Dermis blood vessel endothelial cell (primary cell): Measurements from ENCODE around the gene FBP2. TPM values are rescaled to one million over a fixed set of nuclear protein-coding genes. Genes with fewer than 3 reads are reported as not detected.

Source experiments
- DNase-seq: peaks from one replicate; pipeline ENCODE4 v3.0.0; 2010
- total RNA-seq: library from RNA; depleted of rRNA; stranded (reverse); fragments of >200 nt; gene quantifications from 2 replicates; pipeline ENCODE4 v1.2.3, GENCODE V29; 2014

Gene FBP2
- total RNA-seq, result not detected in 2 replicates

- no peak for DNase-seq
These were observed at the start of gene FBP2 for GRCh38 chr9:94593459-94594345. FBP2 (minus strand) TSS chr9:94593824; CDS start chr9:94593726, 98 bp downstream.

GRCh38 chr9:94643176-94643575, 49.6 kb upstream of the FBP2 start:
- DNase-seq, result no peak

GRCh38 chr9:94642501-94642900, 48.9 kb upstream of the FBP2 start:
- DNase-seq, result no peak

GRCh38 chr9:94639999-94640376, 46.4 kb upstream of the FBP2 start:
- peak; percentile 37 for DNase-seq

- peak; percentile 36 for DNase-seq
These were observed 45.7 kb upstream of the FBP2 start, which contains the start of gene FBP1 for GRCh38 chr9:94639061-94639998. FBP1 (minus strand) TSS chr9:94639518; CDS start chr9:94639310, 208 bp downstream.

GRCh38 chr9:94638335-94639060, 44.9 kb upstream of the FBP2 start:
- DNase-seq, result no peak

- no peak for DNase-seq
These were observed 39.1 kb upstream of the FBP2 start for GRCh38 chr9:94632737-94633136.

GRCh38 chr9:94631599-94631998, 38.0 kb upstream of the FBP2 start:
- no peak for DNase-seq

- DNase-seq, result no peak
These were observed 37.2 kb upstream of the FBP2 start for GRCh38 chr9:94630833-94631232.

- no peak for DNase-seq
These were observed 36.7 kb upstream of the FBP2 start for GRCh38 chr9:94630281-94630680.

- DNase-seq, result no peak
These were observed 33.7 kb upstream of the FBP2 start for GRCh38 chr9:94627287-94627686.

GRCh38 chr9:94625835-94626234, 32.2 kb upstream of the FBP2 start:
- DNase-seq, result no peak

GRCh38 chr9:94624629-94625028, 31.0 kb upstream of the FBP2 start:
- DNase-seq, result peak; percentile 41

GRCh38 chr9:94623253-94623652, 29.6 kb upstream of the FBP2 start:
- peak; percentile 52 for DNase-seq

- DNase-seq, result no peak
These were observed 28.6 kb upstream of the FBP2 start for GRCh38 chr9:94622087-94622800.

- no peak for DNase-seq
These were observed 25.4 kb upstream of the FBP2 start for GRCh38 chr9:94619026-94619425.

- no peak for DNase-seq
These were observed 19.4 kb upstream of the FBP2 start for GRCh38 chr9:94613003-94613402.

GRCh38 chr9:94612071-94612470, 18.4 kb upstream of the FBP2 start:
- DNase-seq, result no peak

- no peak for DNase-seq
These were observed 18.0 kb upstream of the FBP2 start for GRCh38 chr9:94611638-94612068.

- DNase-seq, result no peak
These were observed 16.6 kb upstream of the FBP2 start for GRCh38 chr9:94610181-94610606.

- no peak for DNase-seq
These were observed 13.7 kb upstream of the FBP2 start for GRCh38 chr9:94607423-94607691.
